Right lobe of liver (tissue), 4 donors: ENCODE results near the gene TMEM232.

Source experiments
- CTCF ChIP-seq, 4 donors: fragments of 200-600 bp in 3 of 4; fragments of 450-650 bp in 1 of 4; IDR thresholded peaks; one replicate each; pipeline versions ENCODE4 v1.5.1 to v1.8.0; 2016 to 2022; ENCODE audit warnings: antibody characterized with exemption in 4 of 4, mild to moderate bottlenecking in 2 of 4
- POLR2A ChIP-seq: fragments of 450-650 bp; IDR thresholded peaks from one replicate; pipeline ENCODE4 v1.6.1; 2017; ENCODE audit warnings: antibody characterized with exemption, mild to moderate bottlenecking
- donor health status: DM: no; HTN: no; CAD: no.
- donor health status: DM: no; HTN: no; CAD: no.
- donor health status: DM: no; HTN: yes; CAD: no.

- TF ChIP-seq CTCF (IDR thresholded peaks at IDR 0.05) = no peak
- TF ChIP-seq POLR2A = no peak
Measured at GRCh38 chr5:110442856-110443255, 283.6 kb downstream of the TMEM232 start.
